GM23248 (cell line): Measurements from ENCODE around the gene TBC1D14.

ENCODE experiments used
- EZH2 ChIP-seq: fragments of 200-600 bp; sonication (generic); IDR thresholded peaks from 2 replicates; pipeline ENCODE4 v1.6.1; 2018; ENCODE audit warnings: antibody characterized with exemption, mild to moderate bottlenecking; ENCODE audit not compliant: insufficient read depth, poor library complexity, severe bottlenecking
- EZH2phosphoT487 ChIP-seq: fragments of 200-600 bp; sonication (generic); IDR thresholded peaks from 2 replicates; pipeline ENCODE4 v1.6.1; 2018; ENCODE audit warnings: antibody characterized with exemption, moderate library complexity, mild to moderate bottlenecking, low read depth; ENCODE audit not compliant: insufficient read depth

DNA sequence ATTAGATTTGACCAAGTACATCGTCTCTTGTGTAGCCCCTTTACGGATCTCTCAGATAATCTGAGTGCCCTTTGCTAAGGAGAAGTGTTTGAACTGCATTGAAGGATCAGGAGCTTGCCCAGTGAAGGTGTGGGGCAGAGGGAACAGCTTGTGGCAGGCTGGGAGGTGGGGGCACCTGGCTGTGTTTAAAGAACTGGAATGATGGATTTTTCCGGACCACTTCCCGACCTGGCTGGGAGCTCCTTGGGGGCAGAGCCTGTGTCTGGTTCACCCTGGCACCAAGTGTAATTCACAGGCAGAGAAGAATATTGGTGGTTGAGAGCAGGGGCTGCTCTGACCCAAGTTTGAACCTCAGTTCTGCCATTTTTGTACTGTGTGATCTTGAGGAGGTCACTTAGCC is 18.5 kb downstream of the TBC1D14 start:
- TF ChIP-seq EZH2 (no peak), EZH2phosphoT487 (no peak)
